GM19023 (cell line): ENCODE data around the gene PCSK6.

Experiments
- ATAC-seq: cut with Tn5 transposase; IDR thresholded peaks from one replicate; pipeline ENCODE4 v1.9.1; 2021; ENCODE audit warnings: mild to moderate bottlenecking, moderate library complexity; ENCODE audit not compliant: unreplicated experiment

The PCSK6 gene

GRCh38 chr15:101486696-101487459 is 2.6 kb downstream of the PCSK6 start:
- ATAC-seq = no peak

DNA sequence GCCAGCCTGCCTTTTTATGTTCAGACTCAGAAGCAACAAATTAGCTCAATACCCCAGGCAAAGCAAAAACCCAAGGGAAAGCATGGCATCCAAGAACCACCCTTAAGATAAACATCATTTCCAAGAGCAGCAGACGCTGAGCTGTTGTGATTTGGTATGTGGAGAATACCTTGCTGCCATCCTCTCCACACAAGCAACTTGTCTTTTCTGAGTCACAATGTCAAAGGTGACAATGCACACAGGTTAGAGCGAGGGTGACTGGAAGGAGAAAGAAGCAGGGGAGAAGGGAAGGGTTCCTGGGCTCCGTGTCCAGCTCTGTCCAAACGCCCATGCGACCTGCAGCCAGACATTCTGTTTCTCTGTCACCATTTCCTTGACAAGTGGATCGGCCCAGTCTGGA is 6.0 kb downstream of the PCSK6 start:
- ATAC-seq = no peak

GRCh38 chr15:101482526-101483371 is 6.8 kb downstream of the PCSK6 start:
- no peak for ATAC-seq

DNA sequence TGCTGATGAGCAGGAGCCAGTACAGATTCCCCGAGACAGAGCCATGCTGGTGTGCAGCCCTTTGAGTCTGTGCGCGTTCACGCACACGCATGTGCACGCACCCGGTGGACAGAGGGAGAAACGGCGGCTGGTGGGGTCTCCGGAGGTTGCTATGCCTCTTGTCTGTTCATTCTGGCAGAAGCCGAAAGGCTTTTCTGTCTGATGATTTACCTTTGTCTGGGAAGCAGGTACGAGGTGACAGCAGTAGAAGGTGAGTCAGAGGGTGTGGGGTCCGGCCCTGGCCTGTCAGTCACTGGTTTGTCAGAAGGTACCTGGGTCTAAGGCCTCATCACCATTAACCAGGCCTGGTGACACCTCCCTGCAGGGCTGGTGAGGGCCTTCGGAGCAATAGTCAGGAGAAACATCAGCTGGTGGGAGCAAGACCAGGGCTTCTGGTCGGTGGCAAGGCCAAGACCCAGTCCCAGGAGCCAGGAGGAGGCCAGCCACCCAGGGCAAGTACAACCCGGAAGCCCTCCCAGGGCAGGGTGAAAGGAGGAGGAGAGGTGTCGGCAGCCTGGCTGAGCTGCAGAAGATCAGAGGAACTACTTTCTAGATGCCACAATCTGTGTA is 7.5 kb downstream of the PCSK6 start:
- no peak for ATAC-seq

DNA sequence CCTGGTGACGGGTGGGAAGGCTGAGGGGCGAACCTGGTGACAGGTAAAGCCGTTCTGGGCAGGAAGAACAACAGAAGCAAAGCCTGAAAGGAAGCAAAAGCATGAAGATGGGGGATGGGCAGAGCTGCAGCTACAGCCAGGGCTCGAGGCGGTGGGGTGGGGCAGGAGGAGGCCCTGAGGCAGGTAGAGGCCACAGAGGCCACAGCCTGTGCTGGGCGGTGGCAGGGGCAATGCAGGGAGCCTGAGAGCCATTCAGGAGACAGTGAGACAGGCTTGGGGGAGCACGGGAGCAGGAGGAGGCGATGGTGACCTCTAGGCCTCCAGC is 8.2 kb downstream of the PCSK6 start:
- ATAC-seq = no peak

DNA sequence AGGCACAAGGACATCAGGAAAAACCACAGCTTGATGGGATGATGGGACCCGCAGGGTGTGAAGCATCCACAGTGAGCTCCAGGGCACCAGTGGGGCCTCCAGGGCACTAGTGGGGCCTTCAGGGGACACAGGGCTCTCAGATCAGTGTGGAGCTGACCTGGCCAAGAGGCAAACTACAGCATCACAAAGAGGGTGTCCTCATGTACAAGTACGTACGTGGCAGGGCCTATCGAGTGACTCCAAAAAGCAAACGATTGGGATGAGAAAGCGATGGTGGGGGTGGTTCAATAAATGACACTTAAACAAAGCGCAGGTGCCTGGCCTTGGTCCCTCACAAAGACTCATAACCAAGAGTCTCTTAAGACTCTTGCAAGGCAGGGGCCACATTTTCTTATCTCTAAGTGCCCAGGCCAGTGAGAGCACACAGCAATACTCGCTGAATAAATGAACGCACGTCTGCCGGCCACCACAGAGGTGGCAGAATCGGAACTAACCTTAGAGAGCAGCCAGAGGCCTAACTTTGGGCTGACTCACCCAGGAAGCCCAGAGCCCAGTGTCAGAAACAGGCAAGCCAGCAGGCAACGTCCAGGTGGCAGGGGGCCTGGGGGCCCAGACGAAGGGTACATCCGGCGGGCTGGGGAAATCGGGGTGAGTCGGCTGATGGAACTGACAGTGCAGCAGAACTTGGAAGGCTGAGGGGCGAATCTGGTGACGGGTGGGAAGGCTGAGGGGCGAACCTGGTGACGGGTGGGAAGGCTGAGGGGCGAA is 8.7 kb downstream of the PCSK6 start:
- ATAC-seq = no peak

DNA sequence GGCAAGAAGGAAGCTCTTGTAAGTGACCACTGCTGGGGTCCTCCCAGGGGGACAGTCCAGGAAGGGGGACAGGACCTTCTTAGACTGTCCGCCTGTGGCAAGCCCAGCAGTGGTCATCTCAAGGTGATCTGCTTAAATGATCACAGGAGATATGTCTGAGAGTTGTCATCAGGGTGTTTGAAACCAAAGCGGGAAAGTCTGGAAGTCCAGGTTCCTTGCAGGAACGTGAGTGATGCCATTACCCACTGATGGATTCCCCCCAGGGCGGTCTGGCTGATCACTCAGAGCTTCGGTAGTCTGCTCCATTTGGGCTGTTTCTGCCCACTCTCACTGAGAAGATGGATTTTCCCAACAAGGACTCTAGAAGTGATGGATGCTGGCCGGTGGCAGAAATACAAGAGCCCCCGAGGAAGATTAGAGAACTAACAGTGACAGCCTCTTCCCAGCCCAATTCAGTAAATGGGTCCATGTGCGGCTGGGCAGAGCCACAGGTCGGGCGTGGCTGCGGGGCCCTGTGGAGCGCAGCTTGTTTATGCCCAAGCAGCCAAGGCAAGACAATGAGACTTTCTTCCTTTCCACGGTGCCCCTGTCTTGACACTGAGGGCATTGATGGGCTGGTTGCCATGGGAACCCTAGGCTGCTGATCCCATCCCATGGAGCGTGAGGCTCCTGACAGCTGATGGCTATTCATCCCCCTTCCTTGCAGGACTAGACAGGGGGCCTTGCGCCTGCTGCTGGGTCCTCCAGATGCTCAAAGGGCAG is 9.5 kb downstream of the PCSK6 start:
- ATAC-seq = no peak

DNA sequence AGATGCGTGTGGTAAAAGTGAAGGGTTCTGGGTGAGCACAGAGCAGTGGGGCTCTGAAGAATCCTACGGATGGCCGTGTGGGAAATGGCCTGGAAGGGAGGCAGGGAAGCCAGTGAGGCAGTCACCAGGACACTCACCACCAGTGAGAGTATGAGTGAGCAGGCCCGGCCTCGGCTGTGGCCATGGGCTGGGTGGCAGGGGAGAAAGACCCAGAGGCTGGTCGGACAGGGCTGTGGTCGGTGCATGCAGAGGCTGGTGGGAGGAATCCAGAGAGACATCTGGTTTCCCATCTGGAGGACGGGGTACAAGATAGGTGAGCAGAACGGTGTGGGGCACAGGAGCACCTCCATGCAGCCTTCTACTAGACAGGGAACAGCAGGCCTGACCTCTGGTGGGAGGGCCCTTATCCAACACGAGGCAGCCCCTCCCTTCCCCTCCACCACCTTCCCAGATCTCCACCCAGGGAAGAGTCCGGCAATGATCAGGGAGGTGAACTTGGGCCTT is 10.1 kb downstream of the PCSK6 start:
- no peak for ATAC-seq

DNA sequence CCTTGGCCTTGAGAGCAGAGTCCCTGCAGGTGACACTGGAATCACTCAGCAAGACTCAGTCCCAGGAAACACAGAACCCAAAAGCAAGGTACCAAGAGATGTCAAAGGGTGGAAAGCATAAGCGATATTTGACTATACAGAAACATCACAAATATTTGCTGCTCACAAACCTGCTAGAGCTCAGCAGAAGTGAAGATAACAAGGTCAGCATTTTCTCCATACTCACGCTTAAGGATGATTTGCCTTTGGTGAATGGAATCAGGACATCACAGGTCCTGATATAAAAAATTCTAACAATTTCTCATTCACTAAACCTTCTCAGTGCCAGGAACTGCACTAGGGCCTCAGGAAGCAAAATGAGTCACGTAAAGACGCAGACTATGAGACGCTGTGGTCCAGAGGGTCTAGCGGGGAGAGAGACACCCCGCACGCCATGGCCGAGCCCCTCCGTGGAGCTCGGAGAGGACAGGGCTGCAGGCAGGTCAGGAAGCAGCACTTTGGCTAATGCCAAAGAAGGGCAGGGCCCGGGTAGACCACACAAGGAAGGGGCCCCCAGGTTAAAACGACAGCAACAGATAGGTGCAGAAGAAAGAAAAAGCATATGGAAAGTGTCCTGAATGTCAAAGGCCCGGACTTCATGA is 10.7 kb downstream of the PCSK6 start:
- no peak for ATAC-seq

- ATAC-seq = no peak
Observed at GRCh38 chr15:101477851-101478362, 11.6 kb downstream of the PCSK6 start.

GRCh38 chr15:101476756-101477155 is 12.8 kb downstream of the PCSK6 start:
- ATAC-seq = no peak

- ATAC-seq = no peak
Observed at GRCh38 chr15:101474983-101475382, 14.5 kb downstream of the PCSK6 start.

GRCh38 chr15:101474233-101474632 is 15.3 kb downstream of the PCSK6 start:
- ATAC-seq = no peak

DNA sequence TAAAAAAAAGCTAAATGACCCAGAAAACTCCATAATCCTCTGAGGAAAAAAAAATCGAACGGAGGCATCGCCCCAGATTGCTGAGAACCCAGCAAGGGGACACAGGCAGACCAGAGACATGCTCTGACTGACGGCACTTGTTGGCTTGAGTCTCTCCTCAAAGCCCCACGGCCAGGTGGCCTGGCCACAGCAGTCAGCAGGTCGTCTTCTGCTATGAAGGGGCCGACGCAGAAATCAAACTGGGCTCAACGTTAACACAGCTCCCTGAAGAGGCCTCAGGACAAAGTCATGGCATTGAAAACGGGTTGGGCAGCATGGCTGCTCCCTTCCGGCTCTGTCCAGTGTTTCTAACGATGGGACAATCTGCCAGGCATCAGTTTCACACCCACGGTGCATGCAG is 17.5 kb downstream of the PCSK6 start:
- no peak for ATAC-seq

DNA sequence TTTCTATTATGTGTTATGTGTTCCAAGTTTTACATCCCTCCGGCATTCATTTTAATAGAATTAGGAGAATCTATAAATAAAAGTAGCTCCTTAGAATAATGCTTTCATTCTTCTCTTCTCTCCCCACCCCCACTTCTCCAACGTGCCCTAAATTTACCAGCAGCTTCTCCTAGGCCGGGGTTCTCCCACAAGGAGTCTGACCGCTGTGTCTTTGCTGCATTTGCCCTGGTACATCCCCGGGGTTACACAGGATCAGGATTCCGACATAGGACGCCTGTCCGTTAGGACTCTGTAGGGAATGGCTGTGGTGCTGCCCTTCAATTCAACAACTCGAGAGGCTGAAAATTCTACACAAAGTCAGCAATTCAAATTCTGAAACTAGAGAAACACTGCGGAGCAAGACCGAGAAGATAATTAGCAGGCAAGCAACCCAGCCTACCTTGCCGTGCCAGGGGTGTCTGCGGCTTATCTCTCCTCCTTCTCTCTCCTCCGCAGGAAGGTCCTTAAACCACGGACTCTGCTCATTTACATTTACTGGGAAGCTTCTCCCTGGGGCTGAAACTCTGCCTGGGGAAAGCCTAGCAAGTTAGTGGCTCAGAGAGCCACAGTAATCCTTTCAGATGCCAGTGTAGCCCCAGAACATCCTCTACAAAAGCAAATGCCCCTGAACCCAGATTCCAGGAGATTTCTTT is 18.8 kb downstream of the PCSK6 start:
- ATAC-seq = no peak

DNA sequence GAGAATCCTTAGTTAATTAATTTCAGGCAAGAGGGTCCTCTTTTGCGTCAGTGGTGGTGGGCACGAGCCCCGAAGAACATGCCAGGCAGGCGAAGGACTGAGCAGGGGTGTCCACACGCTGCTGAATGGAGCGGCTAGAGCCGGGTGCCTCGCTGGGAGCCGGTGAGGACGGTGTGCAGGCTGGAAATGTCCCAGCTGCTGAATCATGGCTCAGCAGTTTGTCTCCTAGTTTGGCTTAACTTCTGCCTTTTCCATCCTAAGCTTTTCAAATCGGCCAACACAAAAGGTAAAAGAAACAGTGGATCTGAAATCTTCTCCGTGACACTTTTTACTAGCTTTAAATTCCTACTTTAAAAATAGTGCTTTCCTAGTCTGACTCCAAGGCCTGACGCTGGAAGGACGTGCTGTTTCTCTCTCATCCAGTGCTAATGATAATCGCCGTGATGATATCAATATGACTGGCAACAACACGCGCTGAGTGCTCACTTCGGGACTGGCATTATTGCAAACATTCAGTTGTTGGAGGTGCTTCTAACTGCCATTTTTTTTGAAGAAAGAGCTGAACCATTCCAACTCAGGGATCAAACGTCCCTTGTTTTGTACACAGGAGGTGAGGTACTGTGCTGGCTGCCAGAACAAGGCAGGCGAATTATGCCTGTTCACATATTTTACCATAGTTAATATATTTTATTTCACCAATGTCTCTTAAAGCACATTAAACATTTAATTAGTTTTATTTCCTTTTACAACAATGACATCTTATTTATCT is 19.8 kb downstream of the PCSK6 start:
- ATAC-seq = no peak

DNA sequence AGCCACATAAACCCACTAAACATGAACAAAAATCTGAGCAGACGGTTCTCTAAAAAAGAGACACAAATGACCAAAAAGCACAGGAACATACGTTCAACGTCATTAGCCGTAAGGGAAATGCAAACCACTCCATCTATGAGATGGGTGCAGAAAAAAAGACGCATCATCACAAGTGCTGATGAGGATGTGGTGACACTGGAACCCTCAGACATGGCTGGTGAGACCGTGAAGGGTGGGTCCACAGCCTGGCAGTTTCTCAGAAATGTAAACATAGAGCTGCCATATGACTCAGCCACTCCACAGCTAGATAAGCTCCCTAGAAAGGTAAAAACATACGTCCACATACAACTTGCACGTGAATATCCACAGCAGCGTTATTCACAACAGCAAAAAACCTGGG is 23.3 kb downstream of the PCSK6 start:
- no peak for ATAC-seq

DNA sequence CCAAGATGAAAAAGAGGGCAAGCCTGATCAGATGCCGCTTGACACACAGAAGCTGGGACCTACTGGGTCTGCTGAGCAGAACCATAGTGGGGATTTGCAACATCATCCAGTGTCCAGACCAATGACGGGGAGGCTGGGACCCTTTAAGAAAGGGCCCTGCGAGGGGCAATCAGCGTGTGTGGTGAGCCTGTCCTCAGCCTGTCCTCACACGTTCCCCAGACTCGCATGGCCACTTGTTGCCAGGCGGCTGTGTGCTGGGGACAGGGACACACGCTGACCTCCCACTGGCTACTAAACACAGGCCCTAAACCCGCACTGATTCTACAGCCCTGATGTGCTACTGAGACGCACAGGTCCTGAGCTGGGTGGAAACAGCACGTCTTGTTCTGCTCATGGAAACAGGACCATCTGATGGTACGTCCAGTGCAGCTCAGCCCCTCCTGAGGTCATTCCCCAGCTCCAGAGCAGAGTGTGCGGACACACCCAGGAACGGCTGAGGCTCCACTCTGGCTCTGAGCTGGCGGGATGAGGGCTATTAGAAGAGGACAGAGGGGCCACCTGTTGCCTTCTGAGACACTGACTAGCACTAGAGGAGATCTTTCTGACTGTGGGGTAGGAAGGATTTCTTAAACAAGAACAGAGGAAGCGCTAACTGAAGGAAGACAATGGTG is 24.4 kb downstream of the PCSK6 start:
- no peak for ATAC-seq
